Fibroblast of pulmonary artery (primary cell): Measurements from ENCODE around the gene POC1B.
A peak's percentile ranks its signal among the peaks of the same experiment; 100 is the strongest.

ENCODE experiments used
- DNase-seq: peaks from one replicate; pipeline ENCODE4 v3.0.0-alpha.2; 2010; ENCODE audit warnings: low read depth
- H3K4me3 ChIP-seq: replicated peaks from 2 replicates; pipeline ENCODE4 v1.5.1; 2011; ENCODE audit warnings: low read depth, mild to moderate bottlenecking, control low read depth, low read length, moderate library complexity
- TF ChIP-seq, protein P1 (sequence below): IDR thresholded peaks from 2 replicates; pipeline ENCODE4 v1.5.1; 2011; ENCODE audit warnings: mild to moderate bottlenecking, control low read depth, low read length, inconsistent platforms; ENCODE audit errors: missing control alignments

The POC1B gene

DNA sequence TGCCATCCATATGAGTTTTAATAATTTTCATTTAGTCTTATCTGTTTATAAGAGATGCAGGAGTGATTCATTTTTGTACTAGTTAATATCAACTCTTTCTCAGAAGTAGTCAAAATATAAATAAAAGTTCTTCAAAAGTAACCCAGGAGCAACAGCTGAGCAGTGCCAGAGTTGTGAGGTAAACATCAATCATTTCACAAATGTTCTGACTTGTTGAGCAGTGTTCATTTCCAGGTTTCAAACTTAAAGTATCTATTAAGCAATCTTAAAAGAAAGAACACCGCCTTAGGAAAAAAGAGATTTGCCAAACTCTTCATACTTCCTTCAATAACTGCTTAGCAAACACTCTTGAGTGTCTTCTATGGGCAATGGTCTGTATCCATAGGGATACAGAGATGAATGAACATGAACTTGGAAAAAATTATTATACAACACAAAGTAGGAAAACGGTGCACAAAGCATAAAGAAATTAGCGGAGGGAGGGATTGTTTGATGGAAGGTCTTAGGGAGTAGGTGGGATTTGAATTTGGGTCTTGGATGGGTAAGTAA is 41.9 kb upstream of the POC1B start:
- TF ChIP-seq, protein P1, sequence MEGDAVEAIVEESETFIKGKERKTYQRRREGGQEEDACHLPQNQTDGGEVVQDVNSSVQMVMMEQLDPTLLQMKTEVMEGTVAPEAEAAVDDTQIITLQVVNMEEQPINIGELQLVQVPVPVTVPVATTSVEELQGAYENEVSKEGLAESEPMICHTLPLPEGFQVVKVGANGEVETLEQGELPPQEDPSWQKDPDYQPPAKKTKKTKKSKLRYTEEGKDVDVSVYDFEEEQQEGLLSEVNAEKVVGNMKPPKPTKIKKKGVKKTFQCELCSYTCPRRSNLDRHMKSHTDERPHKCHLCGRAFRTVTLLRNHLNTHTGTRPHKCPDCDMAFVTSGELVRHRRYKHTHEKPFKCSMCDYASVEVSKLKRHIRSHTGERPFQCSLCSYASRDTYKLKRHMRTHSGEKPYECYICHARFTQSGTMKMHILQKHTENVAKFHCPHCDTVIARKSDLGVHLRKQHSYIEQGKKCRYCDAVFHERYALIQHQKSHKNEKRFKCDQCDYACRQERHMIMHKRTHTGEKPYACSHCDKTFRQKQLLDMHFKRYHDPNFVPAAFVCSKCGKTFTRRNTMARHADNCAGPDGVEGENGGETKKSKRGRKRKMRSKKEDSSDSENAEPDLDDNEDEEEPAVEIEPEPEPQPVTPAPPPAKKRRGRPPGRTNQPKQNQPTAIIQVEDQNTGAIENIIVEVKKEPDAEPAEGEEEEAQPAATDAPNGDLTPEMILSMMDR: no peak
- no peak overlapping the region for H3K4me3 ChIP-seq
- no peak for DNase-seq

DNA sequence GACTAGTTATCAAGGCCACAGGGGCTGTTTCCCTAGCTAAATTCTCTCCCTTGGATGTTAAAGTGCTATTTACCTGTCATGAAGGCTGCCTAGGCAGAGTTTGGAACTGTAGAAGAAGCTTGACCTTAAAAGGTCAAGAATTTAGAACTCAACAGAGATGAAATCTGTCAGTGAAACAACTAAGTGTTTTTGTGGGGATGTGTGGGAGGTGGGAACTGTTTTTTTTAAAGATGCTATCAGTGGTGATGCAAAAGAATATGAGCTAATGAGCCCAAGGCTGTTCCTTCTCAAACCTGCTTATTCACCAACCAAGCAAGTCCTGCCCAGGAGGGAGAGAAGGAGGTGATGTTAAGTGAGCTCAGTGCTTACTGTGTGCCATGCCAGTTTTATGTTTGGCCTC is 40.8 kb upstream of the POC1B start:
- peak; percentile 49 for DNase-seq
- TF ChIP-seq, protein P1: no peak
- no peak overlapping the region for H3K4me3 ChIP-seq

DNA sequence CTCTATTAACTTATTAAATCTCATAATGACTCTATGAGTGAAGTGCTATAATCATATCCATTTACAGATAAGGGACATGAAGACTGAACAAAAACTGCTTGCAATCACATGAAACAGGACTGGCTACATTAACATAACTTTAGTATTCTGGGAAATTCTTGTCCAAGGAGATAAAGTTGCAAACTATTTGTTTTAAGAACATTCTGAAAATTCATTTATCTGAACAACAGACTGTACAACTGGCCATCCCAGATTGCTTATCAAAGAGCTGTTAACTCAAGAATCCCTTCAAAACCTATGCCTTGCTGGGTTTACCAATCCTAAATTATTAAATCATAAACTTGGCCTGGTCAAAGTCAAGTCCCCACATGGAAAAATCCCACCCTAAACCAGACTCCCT is 39.2 kb upstream of the POC1B start:
- TF ChIP-seq, protein P1: no peak
- H3K4me3 ChIP-seq: no peak overlapping the region
- no peak for DNase-seq

DNA sequence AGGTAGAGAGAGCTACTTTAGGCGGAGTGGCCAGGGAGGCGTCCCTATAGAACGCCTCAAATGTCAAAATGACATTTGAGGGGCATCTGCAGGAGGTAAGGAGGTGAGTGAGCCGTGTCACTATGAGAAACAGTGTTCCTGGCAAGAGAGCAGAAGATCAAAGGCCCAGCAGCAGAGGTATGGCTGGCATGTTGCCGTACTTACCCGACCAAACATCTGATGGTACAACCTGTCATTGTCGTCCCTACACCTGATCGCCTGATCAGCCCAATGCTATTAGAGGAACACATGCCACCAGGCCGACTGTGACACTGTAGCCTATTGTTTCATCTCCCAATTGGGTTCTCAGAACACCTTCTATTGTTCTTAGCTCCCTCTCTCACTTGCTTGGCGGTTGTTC is 33.9 kb upstream of the POC1B start:
- no peak overlapping the region for H3K4me3 ChIP-seq
- TF ChIP-seq, protein P1: no peak
- no peak for DNase-seq

DNA sequence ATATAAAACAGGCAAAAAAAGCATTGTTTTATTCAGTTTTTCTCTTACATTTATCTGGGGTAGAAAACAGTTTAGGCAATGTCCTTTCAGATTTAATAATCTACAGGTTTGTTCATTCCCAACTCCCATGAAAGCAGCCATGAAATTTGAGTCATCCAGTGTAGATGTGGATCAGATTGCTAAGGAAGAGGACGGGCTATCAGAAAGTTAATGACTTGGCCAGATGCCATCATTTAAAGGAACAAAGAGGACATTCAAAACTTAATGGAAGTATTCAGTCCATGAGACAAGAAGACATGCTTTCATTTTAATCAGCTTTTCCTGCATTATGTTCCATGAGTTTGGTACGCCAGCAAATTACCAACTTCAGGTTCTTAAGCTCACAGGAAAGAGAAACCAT is 31.1 kb upstream of the POC1B start:
- no peak for DNase-seq
- no peak overlapping the region for H3K4me3 ChIP-seq
- TF ChIP-seq, protein P1: no peak

DNA sequence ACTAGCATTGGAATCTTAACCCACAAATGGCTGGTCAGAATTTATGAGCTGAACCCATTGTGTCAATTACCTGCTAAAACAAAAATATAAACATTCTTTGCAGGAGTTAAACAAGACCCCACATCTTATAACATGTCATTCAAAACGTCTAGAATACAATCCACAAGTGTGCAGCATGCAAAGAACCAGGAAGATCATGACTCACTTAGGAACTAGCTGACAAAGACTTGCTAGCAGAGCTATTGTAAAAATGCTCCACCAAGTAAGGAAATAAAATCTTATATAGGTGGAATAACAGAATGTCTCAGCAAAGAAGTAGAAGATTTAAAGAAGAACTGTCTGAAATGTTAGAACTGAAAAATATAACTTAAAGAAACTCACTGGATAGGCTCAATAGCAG is 26.5 kb upstream of the POC1B start:
- TF ChIP-seq, protein P1: no peak
- peak; percentile 30 for DNase-seq
- no peak overlapping the region for H3K4me3 ChIP-seq

DNA sequence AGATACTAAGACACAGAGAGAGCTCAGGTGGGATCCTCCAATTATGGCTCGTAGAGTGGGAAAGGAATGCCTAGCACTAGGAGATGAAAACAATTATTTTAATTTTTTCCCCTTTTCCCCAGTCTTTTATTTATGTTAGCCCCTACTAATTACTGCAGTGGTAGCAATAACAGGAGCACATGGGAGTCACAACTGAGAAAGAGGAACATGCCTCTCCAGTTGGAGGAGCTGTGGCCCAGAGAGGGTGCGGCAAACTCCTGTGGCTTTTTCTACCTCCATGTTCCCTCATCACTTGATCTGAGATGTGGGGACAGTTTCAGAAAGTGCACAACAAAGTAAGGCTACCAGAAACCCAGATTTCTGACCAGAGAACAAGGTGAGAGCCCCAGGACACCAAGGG is 25.9 kb upstream of the POC1B start:
- TF ChIP-seq, protein P1: no peak
- DNase-seq: no peak
- H3K4me3 ChIP-seq: no peak overlapping the region
